Esophagus muscularis mucosa (tissue), 3 donors: Measurements from ENCODE around the gene PXN.
"Not testable (repeated sequence)": the region's sequence is repeated elsewhere in the genome, so short reads cannot be mapped to it uniquely, and the experiment has no call there.

Source experiments
- POLR2A ChIP-seq: fragments of 450-650 bp; IDR thresholded peaks from one replicate; pipeline ENCODE4 v1.6.1; 2017; ENCODE audit warnings: antibody characterized with exemption, moderate library complexity, mild to moderate bottlenecking, low read depth
- POLR2AphosphoS5 ChIP-seq, 2 donors: sonication (generic); formaldehyde crosslinking; IDR thresholded peaks; one replicate each; pipeline ENCODE4 v1.6.1; 2017; ENCODE audit warnings: antibody characterized with exemption in 2 of 2
- TF ChIP-seq, protein P1 (sequence below), 3 experiments: fragments of 200-600 bp in 2 of 3; fragments of 450-650 bp in 1 of 3; sonication (generic) in 2 of 3; IDR thresholded peaks; one replicate each; pipeline ENCODE4 v1.5.1; 2017 to 2019; ENCODE audit warnings: antibody characterized with exemption in 3 of 3, mild to moderate bottlenecking in 2 of 3, moderate library complexity in 1 of 3

DNA sequence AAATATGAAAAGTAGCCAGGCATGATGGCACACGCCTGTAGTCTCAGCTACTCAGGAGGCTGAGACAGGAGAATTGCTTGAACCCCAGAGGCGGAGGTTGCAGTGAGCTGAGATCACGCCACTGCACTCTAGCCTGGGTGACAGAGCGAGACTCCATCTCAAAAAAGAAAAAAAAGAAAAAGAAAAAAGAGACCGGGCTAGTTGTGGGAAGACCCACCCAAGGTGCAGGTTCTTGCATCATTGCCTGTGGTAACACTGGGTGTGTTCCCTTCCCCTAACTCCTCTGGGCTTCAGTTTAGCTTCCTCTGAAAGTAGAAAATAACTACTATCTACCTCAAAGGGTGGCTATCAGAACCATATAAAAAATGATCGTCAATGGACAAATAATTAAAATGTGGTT lies 12.2 kb downstream of the PXN start:
- TF ChIP-seq POLR2AphosphoS5 (IDR thresholded peaks at IDR 0.05); POLR2A: not testable (repeated sequence)
- TF ChIP-seq, protein P1, sequence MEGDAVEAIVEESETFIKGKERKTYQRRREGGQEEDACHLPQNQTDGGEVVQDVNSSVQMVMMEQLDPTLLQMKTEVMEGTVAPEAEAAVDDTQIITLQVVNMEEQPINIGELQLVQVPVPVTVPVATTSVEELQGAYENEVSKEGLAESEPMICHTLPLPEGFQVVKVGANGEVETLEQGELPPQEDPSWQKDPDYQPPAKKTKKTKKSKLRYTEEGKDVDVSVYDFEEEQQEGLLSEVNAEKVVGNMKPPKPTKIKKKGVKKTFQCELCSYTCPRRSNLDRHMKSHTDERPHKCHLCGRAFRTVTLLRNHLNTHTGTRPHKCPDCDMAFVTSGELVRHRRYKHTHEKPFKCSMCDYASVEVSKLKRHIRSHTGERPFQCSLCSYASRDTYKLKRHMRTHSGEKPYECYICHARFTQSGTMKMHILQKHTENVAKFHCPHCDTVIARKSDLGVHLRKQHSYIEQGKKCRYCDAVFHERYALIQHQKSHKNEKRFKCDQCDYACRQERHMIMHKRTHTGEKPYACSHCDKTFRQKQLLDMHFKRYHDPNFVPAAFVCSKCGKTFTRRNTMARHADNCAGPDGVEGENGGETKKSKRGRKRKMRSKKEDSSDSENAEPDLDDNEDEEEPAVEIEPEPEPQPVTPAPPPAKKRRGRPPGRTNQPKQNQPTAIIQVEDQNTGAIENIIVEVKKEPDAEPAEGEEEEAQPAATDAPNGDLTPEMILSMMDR (IDR thresholded peaks at IDR 0.05) = not testable (repeated sequence)
